H1 (cell line): Measurements from ENCODE around the gene NDUFV1. TPM values are rescaled to one million over a fixed set of nuclear protein-coding genes. Genes with fewer than 3 reads are reported as not detected.
A peak's percentile ranks its signal among the peaks of the same experiment; 100 is the strongest.

Experiments
- CTCF ChIA-PET: fragments of 300-600 bp; sonication (Branson Sonifier 250); formaldehyde crosslinking; loops from one replicate; lab custom pipeline; 2021; ENCODE audit not compliant: partially characterized antibody; lab: Charles Lee
- POLR2A ChIA-PET: fragments of 300-600 bp; sonication (Branson Sonifier 250); formaldehyde crosslinking; loops from one replicate; lab custom pipeline; 2021; ENCODE audit warnings: inconsistent platforms; ENCODE audit not compliant: partially characterized antibody; lab: Charles Lee
- DNase-seq, 2 experiments: peaks; one replicate each; pipeline versions ENCODE4 v3.0.0 to v3.0.0-alpha.2; 2010 to 2022; ENCODE audit warnings: low spot score in 2 of 2, low read depth in 1 of 2, mixed read lengths in 1 of 2
- FAIRE-seq: peaks from 2 replicates; lab custom pipeline; 2011; peaks lifted over from hg19 to GRCh38; lab: Jason Lieb, UNC
- H2AFZ ChIP-seq: 2 replicates; pipeline ENCODE4 v1.8.1; 2012; ENCODE audit warnings: low read length, inconsistent platforms
- H2AK5ac ChIP-seq: 2 replicates; pipeline ENCODE4 v1.6.1; 2013; ENCODE audit warnings: low read depth, low read length
- H2BK120ac ChIP-seq: replicated peaks from 2 replicates; pipeline ENCODE3; 2013; ENCODE audit warnings: low read depth, low read length, inconsistent platforms
- H2BK12ac ChIP-seq: 2 replicates; pipeline ENCODE4 v1.6.1; 2013; ENCODE audit warnings: low read depth, low read length
- H2BK15ac ChIP-seq: 2 replicates; pipeline ENCODE4 v1.6.1; 2013; ENCODE audit warnings: low read length
- H2BK20ac ChIP-seq: 2 replicates; pipeline ENCODE4 v1.6.1; 2013; ENCODE audit warnings: low read length
- H2BK5ac ChIP-seq: 2 replicates; pipeline ENCODE4 v1.6.1; 2013; ENCODE audit warnings: low read depth, low read length
- H3K14ac ChIP-seq: 2 replicates; pipeline ENCODE4 v1.6.1; 2013; ENCODE audit warnings: inconsistent platforms; ENCODE audit not compliant: insufficient read length
- H3K18ac ChIP-seq: 2 replicates; pipeline ENCODE4 v1.6.1; 2013; ENCODE audit warnings: low read length; ENCODE audit errors: extremely low read depth
- H3K23ac ChIP-seq: 2 replicates; pipeline ENCODE4 v1.6.1; 2013; ENCODE audit warnings: inconsistent platforms; ENCODE audit not compliant: insufficient read length
- H3K23me2 ChIP-seq: 2 replicates; pipeline ENCODE4 v1.6.1; 2013; ENCODE audit warnings: low read depth, low read length
- H3K27ac ChIP-seq: 2 replicates; pipeline ENCODE4 v1.6.1; 2011; ENCODE audit warnings: low read depth, low read length, inconsistent platforms
- H3K27me3 ChIP-seq, 4 experiments: replicated peaks in 1 of 4; 1 replicate in 1 of 4; 2 replicates in 3 of 4; pipeline versions ENCODE4 v1.6.1 to v1.8.1; 2011 to 2013; ENCODE audit warnings: low read length in 3 of 4, mild to moderate bottlenecking in 3 of 4, inconsistent platforms in 2 of 4, mixed read lengths in 2 of 4, moderate library complexity in 1 of 4; ENCODE audit not compliant: control insufficient read depth in 3 of 4, insufficient read depth in 3 of 4; ENCODE audit errors: extremely low read depth in 1 of 4
- H3K36me3 ChIP-seq, 4 experiments: 2 replicates each; pipeline versions ENCODE4 v1.6.1 to v1.8.1; 2011 to 2013; ENCODE audit warnings: mild to moderate bottlenecking in 4 of 4, low read length in 3 of 4, moderate library complexity in 2 of 4, control low read depth in 1 of 4, inconsistent platforms in 1 of 4; ENCODE audit not compliant: insufficient read depth in 4 of 4, control insufficient read depth in 2 of 4
- H3K4ac ChIP-seq: replicated peaks from 2 replicates; pipeline ENCODE3; 2013; ENCODE audit warnings: low read length, low read depth, mixed read lengths, inconsistent platforms; ENCODE audit not compliant: insufficient read length
- H3K4me1 ChIP-seq, 4 experiments: replicated peaks in 1 of 4; 1 replicate in 1 of 4; 2 replicates in 3 of 4; pipeline versions ENCODE4 v1.6.1 to v1.8.1; 2011 to 2013; ENCODE audit warnings: low read length in 3 of 4, inconsistent platforms in 2 of 4, mixed read lengths in 1 of 4; ENCODE audit not compliant: insufficient read depth in 4 of 4, control insufficient read depth in 3 of 4
- H3K4me2 ChIP-seq, 2 experiments: 2 replicates each; pipeline versions ENCODE4 v1.6.1 to v1.8.1; 2011 to 2013; ENCODE audit warnings: low read depth in 2 of 2, low read length in 2 of 2, control low read depth in 1 of 2, inconsistent platforms in 1 of 2, mild to moderate bottlenecking in 1 of 2; ENCODE audit not compliant: insufficient read depth in 1 of 2
- H3K4me3 ChIP-seq, 4 experiments: fragments of 200-600, 300-600 bp in 1 of 4; sonication (generic), shearing (Covaris generic), sonication (Bioruptor Twin) in 1 of 4; 2 replicates each; pipeline versions ENCODE4 v1.5.1 to v1.8.1; 2011 to 2016; ENCODE audit warnings: low read length in 4 of 4, low read depth in 3 of 4, control low read depth in 2 of 4, inconsistent platforms in 2 of 4, mild to moderate bottlenecking in 2 of 4, mixed read lengths in 1 of 4, moderate library complexity in 1 of 4; ENCODE audit not compliant: insufficient read depth in 2 of 4; ENCODE audit errors: extremely low read depth in 1 of 4
- H3K56ac ChIP-seq: replicated peaks from 2 replicates; pipeline ENCODE3; 2013; ENCODE audit warnings: low read depth, mild to moderate bottlenecking, mixed read lengths, low read length, inconsistent platforms; ENCODE audit not compliant: insufficient read length
- H3K79me1 ChIP-seq: 2 replicates; pipeline ENCODE4 v1.6.1; 2013; ENCODE audit warnings: low read depth, low read length, control low read depth
- H3K79me2 ChIP-seq, 2 experiments: 2 replicates each; pipeline versions ENCODE4 v1.6.1 to v1.8.1; 2012 to 2013; ENCODE audit warnings: low read length in 2 of 2, mild to moderate bottlenecking in 2 of 2, inconsistent platforms in 1 of 2; ENCODE audit not compliant: insufficient read depth in 2 of 2, control insufficient read depth in 1 of 2
- H3K9ac ChIP-seq, 4 experiments: replicated peaks in 1 of 4; 1 replicate in 1 of 4; 2 replicates in 3 of 4; pipeline versions ENCODE4 v1.6.1 to v1.8.1; 2011 to 2013; ENCODE audit warnings: low read depth in 3 of 4, low read length in 3 of 4, control low read depth in 2 of 4, mild to moderate bottlenecking in 2 of 4, moderate library complexity in 2 of 4, inconsistent platforms in 1 of 4; ENCODE audit errors: extremely low read depth in 1 of 4
- H3K9me3 ChIP-seq, 2 experiments: 2 replicates each; pipeline versions ENCODE4 v1.6.1 to v1.8.1; 2012 to 2013; ENCODE audit warnings: mild to moderate bottlenecking in 2 of 2, moderate library complexity in 2 of 2, control low read depth in 1 of 2, inconsistent platforms in 1 of 2, low read depth in 1 of 2, low read length in 1 of 2, mixed read lengths in 1 of 2; ENCODE audit not compliant: insufficient read depth in 2 of 2
- H4K20me1 ChIP-seq, 2 experiments: replicated peaks in 1 of 2; 2 replicates each; pipeline versions ENCODE3 to v1.8.1; 2011 to 2013; ENCODE audit warnings: inconsistent platforms in 2 of 2, low read length in 2 of 2, mild to moderate bottlenecking in 1 of 2; ENCODE audit not compliant: insufficient read depth in 2 of 2, control insufficient read depth in 1 of 2
- H4K5ac ChIP-seq: 2 replicates; pipeline ENCODE4 v1.6.1; 2013; ENCODE audit warnings: low read length, low read depth, mixed read lengths, inconsistent platforms; ENCODE audit not compliant: insufficient read length
- H4K8ac ChIP-seq: 2 replicates; pipeline ENCODE4 v1.8.0; 2013; ENCODE audit warnings: mild to moderate bottlenecking, moderate library complexity, low read length, inconsistent platforms; ENCODE audit not compliant: insufficient read depth; ENCODE audit errors: extremely low read depth
- H4K91ac ChIP-seq: replicated peaks from 2 replicates; pipeline ENCODE3; 2013; ENCODE audit warnings: low read length, mixed read lengths, inconsistent platforms; ENCODE audit not compliant: insufficient read length
- CTBP2 ChIP-seq: IDR thresholded peaks from 2 replicates; pipeline ENCODE4 v1.7.0; 2011; ENCODE audit warnings: borderline replicate concordance, mild to moderate bottlenecking, moderate library complexity, mixed read lengths, low read length; ENCODE audit not compliant: insufficient read depth, insufficient read length
- RXRA ChIP-seq: IDR thresholded peaks from 2 replicates; pipeline ENCODE4 v1.6.1; 2011; ENCODE audit warnings: low read depth, mild to moderate bottlenecking, low read length, moderate library complexity; ENCODE audit not compliant: insufficient read depth
- WGBS, 2 experiments: shearing (Covaris generic) in 1 of 2; methylation state at CpG; one replicate each; pipeline versions ENCODE4 v1.1.6 to v1.1.7; 2013 to 2015; ENCODE audit warnings: low lambda C conversion rate in 2 of 2, mixed read lengths in 2 of 2, inconsistent platforms in 1 of 2, low coverage in 1 of 2, missing lambda C conversion rate in 1 of 2; ENCODE audit not compliant: insufficient replicate concordance in 2 of 2, insufficient coverage in 1 of 2, insufficient read length in 1 of 2; ENCODE audit errors: extremely low coverage in 1 of 2, missing lambda C conversion rate in 1 of 2; 5-methylcytosine and 5-hydroxymethylcytosine counted together
- polyA plus RNA-seq, 7 experiments: library from polyadenylated mRNA; depleted of rRNA in 3 of 7; stranded (reverse) in 5 of 7; unstranded in 2 of 7; fragments of >200 nt in 5 of 7; fragments of 200-250 nt in 2 of 7; gene quantifications; 1 replicate in 5 of 7; 2 replicates in 1 of 7; 4 replicates in 1 of 7; pipeline versions ENCODE4 v1.2.1 to v1.2.3, GENCODE V29; 2011 to 2013; ENCODE audit warnings: missing spikeins in 2 of 7, mixed read lengths in 2 of 7
- total RNA-seq: library from RNA; stranded (reverse); fragmentation: NEBNext Ultra II Directional; extraction: Animal tissue kit (Norgen Biotek cat#: 25700); gene quantifications from 2 replicates; pipeline ENCODE4 v1.2.1, GENCODE V29; 2021
- TF ChIP-seq, protein P1 (sequence below), 3 experiments: IDR thresholded peaks; 1 replicate in 2 of 3; 2 replicates in 1 of 3; pipeline versions ENCODE4 v1.5.1 to v1.6.1; 2011; ENCODE audit warnings: low read length in 3 of 3, mild to moderate bottlenecking in 3 of 3, inconsistent platforms in 2 of 3, low read depth in 1 of 3, moderate library complexity in 1 of 3; ENCODE audit not compliant: insufficient read depth in 1 of 3; ENCODE audit errors: control extremely low read depth in 1 of 3

NDUFV1 gene
- total and polyA plus RNA-seq, 2 of the 8 experiments (the other 6 are each of a cell fraction or from before 2014, with no cell fraction given): 125 to 131 TPM

DNA sequence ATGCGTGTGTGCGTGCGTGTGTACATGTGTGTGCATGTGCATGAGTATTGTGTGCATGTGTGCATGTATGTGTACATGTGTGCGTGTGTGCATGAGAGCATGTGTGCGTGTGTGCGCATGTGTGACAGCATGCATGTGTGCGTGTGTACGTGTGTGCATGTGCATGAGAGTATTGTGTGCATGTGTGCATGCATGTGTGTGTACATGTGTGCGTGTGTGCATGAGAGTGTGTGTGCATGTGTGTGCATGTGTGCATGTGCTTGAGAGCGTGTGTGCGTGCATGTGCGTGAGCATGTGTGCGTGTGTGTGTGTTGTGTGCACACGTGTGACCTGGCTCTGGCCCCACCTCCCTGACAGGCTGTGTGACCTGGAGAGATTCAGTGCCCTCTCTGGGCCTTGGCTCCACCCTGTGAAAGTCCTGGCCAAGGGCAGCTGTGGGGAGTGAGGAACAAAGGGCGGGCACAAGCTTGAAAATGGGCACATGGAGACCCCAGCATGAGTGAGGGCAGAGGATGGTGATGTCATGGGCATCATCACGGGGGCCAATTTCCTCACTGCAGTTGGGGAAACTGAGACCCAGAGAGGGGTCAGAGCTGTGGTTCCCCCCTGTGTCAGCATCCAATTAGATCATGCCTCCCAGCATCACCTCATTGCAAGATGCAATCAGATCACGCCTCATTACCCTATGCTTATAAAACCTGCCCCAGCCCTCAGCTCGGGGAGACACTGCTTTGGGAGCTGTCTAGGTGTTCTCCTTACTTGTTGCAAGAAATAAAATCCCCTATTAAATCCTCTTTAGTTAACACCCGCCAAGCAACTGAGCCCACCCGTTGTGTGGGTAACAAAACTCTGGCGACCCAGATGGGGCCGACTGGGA, 43.1 kb downstream of the NDUFV1 start:
- H2AK5ac ChIP-seq: peak overlapping the region; percentile 97
- peaks cover 0 to 5% of the 10 kb centered on the region in 2 experiments for H4K20me1 ChIP-seq
- 0 out of 2 replicates have a peak overlapping the region, but pooled peaks have one; percentile 2 for H2BK20ac ChIP-seq
- CTCF ChIA-PET: interaction anchor here (0.8 to 8.6 kb wide), 9 partner anchors 11 to 51 kb away, joined by 3 to 99 read pairs (median 5); partner anchors contain the start of genes NUDT8 and TBX10
- peaks cover 3% of the 10 kb centered on the region for H3K23me2 ChIP-seq
- no peaks in the 10 kb centered on the region for H3K79me2 ChIP-seq
- H3K4me1 ChIP-seq: peaks cover 0 to 9% (median 0%) of the 10 kb centered on the region in 4 experiments; a peak in 2 of 7 replicates
- H2AFZ ChIP-seq: no peak overlapping the region
- no peak overlapping the region for H4K5ac ChIP-seq
- no peaks in the 10 kb centered on the region; a peak in 1 of 8 replicates for H3K36me3 ChIP-seq
- peak overlapping the region; percentile 34; the same call in 1 of the 2 replicates for H3K18ac ChIP-seq
- no peak overlapping the region for H3K56ac ChIP-seq
- H2BK120ac ChIP-seq: peak overlapping the region; percentile 96
- H3K4me2 ChIP-seq: no peak overlapping the region; a peak in 1 of 4 replicates
- H2BK5ac ChIP-seq: peak overlapping the region; percentile 49; the same call in 1 of the 2 replicates
- TF ChIP-seq, protein P1, sequence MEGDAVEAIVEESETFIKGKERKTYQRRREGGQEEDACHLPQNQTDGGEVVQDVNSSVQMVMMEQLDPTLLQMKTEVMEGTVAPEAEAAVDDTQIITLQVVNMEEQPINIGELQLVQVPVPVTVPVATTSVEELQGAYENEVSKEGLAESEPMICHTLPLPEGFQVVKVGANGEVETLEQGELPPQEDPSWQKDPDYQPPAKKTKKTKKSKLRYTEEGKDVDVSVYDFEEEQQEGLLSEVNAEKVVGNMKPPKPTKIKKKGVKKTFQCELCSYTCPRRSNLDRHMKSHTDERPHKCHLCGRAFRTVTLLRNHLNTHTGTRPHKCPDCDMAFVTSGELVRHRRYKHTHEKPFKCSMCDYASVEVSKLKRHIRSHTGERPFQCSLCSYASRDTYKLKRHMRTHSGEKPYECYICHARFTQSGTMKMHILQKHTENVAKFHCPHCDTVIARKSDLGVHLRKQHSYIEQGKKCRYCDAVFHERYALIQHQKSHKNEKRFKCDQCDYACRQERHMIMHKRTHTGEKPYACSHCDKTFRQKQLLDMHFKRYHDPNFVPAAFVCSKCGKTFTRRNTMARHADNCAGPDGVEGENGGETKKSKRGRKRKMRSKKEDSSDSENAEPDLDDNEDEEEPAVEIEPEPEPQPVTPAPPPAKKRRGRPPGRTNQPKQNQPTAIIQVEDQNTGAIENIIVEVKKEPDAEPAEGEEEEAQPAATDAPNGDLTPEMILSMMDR (IDR thresholded peaks at IDR 0.05; ENCODE audit: control extremely low read depth in 1 of 3, insufficient read depth in 1 of 3, low read depth in 1 of 3, low read length in 3 of 3): no peak
- TF ChIP-seq CTBP2 (no peak), RXRA (no peak)
- no peak overlapping the region for H3K23ac ChIP-seq
- peak overlapping the region; percentile 91 for H4K91ac ChIP-seq
- no peaks in the 10 kb centered on the region for H3K9me3 ChIP-seq
- H3K9ac ChIP-seq: no peak overlapping the region
- H3K4me3 ChIP-seq: no peak overlapping the region
- H3K14ac ChIP-seq: no peak overlapping the region
- H2BK15ac ChIP-seq: peak overlapping the region; percentile 50; the same call in 1 of the 2 replicates
- H3K4ac ChIP-seq: peak overlapping the region; percentile 98
- H3K27ac ChIP-seq: no peak overlapping the region
- POLR2A ChIA-PET: interaction anchor here (1.4 kb wide), 1 partner anchor 25 kb away, joined by 4 read pairs; the partner anchor contains the start of gene ALDH3B2
- peak overlapping the region; percentile 86; the same call in 1 of the 2 replicates for H2BK12ac ChIP-seq
- H4K8ac ChIP-seq: no peak overlapping the region
- no peaks in the 10 kb centered on the region; a peak in 2 of 7 replicates for H3K27me3 ChIP-seq
- 90% methylated on average over 22 of the region's 22 CpGs; no CpG with 5 or more reads in 1 of the 2 experiments for WGBS, 2 experiments
- H3K79me1 ChIP-seq: no peaks in the 10 kb centered on the region
- DNase-seq: no peak
- FAIRE-seq: no peak
